Ovary (tissue), 9 donors: ENCODE results near the gene CUL9. TPM values are rescaled to one million over a fixed set of nuclear protein-coding genes. Genes with fewer than 3 reads are reported as not detected.

Source experiments
- DNase-seq, 5 donors: peaks; one replicate each; pipeline ENCODE4 v3.0.0-alpha.2; 2019 to 2020
- H3K27ac ChIP-seq, 2 donors: fragments of 200-600 bp; one replicate each; pipeline versions ENCODE4 v1.5.1 to v1.8.0; 2019 to 2022
- H3K27me3 ChIP-seq: fragments of 200-600 bp; one replicate; pipeline ENCODE4 v1.8.0; 2022
- H3K36me3 ChIP-seq: fragments of 200-600 bp; sonication (generic); one replicate; pipeline ENCODE4 v1.5.1; 2019
- H3K4me1 ChIP-seq: one replicate; pipeline ENCODE4 v1.8.1; 2013; ENCODE audit warnings: mild to moderate bottlenecking, moderate library complexity; ENCODE audit not compliant: insufficient read depth
- H3K4me3 ChIP-seq: fragments of 200-600 bp; sonication (generic); one replicate; pipeline ENCODE4 v1.5.1; 2017
- H3K9me3 ChIP-seq, 2 donors: fragments of 200-600 bp in 1 of 2; sonication (generic) in 1 of 2; one replicate each; pipeline versions ENCODE4 v1.5.1 to v1.8.1; 2013 to 2019; ENCODE audit warnings: mild to moderate bottlenecking in 1 of 2, moderate library complexity in 1 of 2
- CTCF ChIP-seq, 3 donors: fragments of 450-650 bp in 2 of 3; fragments of 200-600 bp in 1 of 3; IDR thresholded peaks; one replicate each; pipeline versions ENCODE4 v1.5.1 to v1.8.0; 2016 to 2022; ENCODE audit warnings: antibody characterized with exemption in 3 of 3, mild to moderate bottlenecking in 1 of 3
- EP300 ChIP-seq: sonication (generic); formaldehyde crosslinking; IDR thresholded peaks from one replicate; pipeline ENCODE4 v1.6.1; 2017; ENCODE audit warnings: antibody characterized with exemption
- POLR2A ChIP-seq: fragments of 450-650 bp; IDR thresholded peaks from one replicate; pipeline ENCODE4 v1.6.1; 2017; ENCODE audit warnings: antibody characterized with exemption, mild to moderate bottlenecking, moderate library complexity
- WGBS, 3 donors: extraction: QIAGEN DNeasy Blood & Tissue Kit in 1 of 3; methylation state at CpG; one replicate each; pipeline versions ENCODE4 v1.1.5 to v1.1.7; 2013 to 2017; 5-methylcytosine and 5-hydroxymethylcytosine counted together
- intact Hi-C, 4 donors: fragments of 100-400 bp; cut with DNase I; formaldehyde crosslinking; loops; one replicate each; pipeline versions ENCODE4 v1.11.0 to v1.15.1; 2022 to 2023
- polyA plus RNA-seq, 2 donors: library from polyadenylated mRNA; stranded (reverse); fragments of 200-250 nt in 1 of 2; fragments of 350-450 nt in 1 of 2; fragmentation: Illumina TruSeq in 1 of 2; extraction: RNeasy Lipid Tissue Mini Kit (QIAGEN cat#74804) in 1 of 2; gene quantifications; one replicate each; pipeline ENCODE4 v1.2.3, GENCODE V29; 2013 to 2014
- total RNA-seq, 7 donors: library from RNA; depleted of rRNA in 2 of 7; stranded (reverse); fragments of >200 nt in 2 of 7; fragmentation: NEBNext Ultra II Directional in 3 of 7; extraction: Animal tissue kit (Norgen Biotek cat#: 25700) in 3 of 7; gene quantifications; one replicate each; pipeline versions ENCODE4 v1.1.0 to v1.2.4, GENCODE V29; 2016 to 2023
- donor health status: DM: no; HTN: no; CAD: no; lungs with moderate emphysema.
- donor health status: DM: no; HTN: no; CAD: no.
- donor health status: Bipolar disorder and iron deficiency.
- donor health status: DM: yes; HTN: yes; CAD: no.
- donor health status: DM: no; HTN: no; CAD: no.
- donor health status: DM: yes; HTN: yes; CAD: no.

The CUL9 gene
- total and polyA plus RNA-seq, 9 donors: 15.9 to 44.5 (median 30.0) TPM

- H3K9me3 ChIP-seq: no peaks in the 10 kb centered on the region
- no peak for DNase-seq
- no peaks in the 10 kb centered on the region for H3K4me1 ChIP-seq
- H3K4me3 ChIP-seq: no peak overlapping the region
- WGBS, 3 donors: 71 to 78% (median 72%) methylated on average over 20 of the region's 20 CpGs
- no peak overlapping the region for H3K27ac ChIP-seq
- intact Hi-C loops: loop anchor here in 1 of 4 donors (10.0 kb wide), 1 partner anchor 283 kb away; no protein-coding TSS in a partner anchor
- no peaks in the 10 kb centered on the region for H3K36me3 ChIP-seq
- TF ChIP-seq EP300: no peak
- TF ChIP-seq POLR2A: no peak
- no peak for TF ChIP-seq CTCF (IDR thresholded peaks at IDR 0.05)
- no peaks in the 10 kb centered on the region for H3K27me3 ChIP-seq
These were observed 39.3 kb downstream of the CUL9 start for GRCh38 chr6:43221046-43221972.

DNA sequence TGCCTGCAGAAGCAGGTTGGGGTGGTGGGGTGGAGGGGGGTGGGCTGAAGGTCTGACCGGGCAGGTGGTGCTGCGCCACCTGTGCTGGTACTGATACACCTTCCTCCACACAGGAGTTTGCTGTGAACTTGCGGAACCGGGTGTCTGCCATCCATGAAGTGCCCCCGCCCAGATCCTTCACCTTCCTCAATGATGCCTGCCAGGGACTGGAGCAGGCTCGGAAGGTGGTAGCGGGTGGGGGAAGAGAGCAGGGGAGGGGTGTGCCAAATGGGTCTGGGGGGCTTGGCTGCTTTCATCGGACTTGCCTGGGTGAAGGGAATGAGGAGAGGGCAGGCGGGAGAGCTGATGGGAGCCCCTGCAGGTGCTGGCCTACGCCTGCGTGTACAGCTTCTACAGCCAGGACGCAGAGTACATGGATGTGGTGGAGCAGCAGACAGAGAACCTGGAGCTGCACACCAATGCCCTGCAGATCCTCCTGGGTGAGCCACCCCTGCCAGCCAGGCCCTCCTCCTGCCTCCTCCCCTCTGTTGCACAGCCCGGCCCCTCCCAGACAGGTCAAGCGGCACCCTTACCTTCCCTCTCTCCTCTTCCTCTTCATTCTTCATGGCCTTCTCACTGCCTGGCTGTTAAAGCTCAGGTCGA lies 40.5 kb downstream of the CUL9 start:
- no peak for TF ChIP-seq EP300
- TF ChIP-seq CTCF (IDR thresholded peaks at IDR 0.05): no peak
- no peak for TF ChIP-seq POLR2A
- Histone ChIP-seq H3K27me3 (no peaks in the 10 kb centered on the region), H3K4me3 (no peak overlapping the region), H3K36me3 (no peaks in the 10 kb centered on the region), H3K9me3 (no peaks in the 10 kb centered on the region), H3K27ac (no peak overlapping the region), H3K4me1 (no peaks in the 10 kb centered on the region)
- 82 to 89% (median 88%) methylated on average over 15 of the region's 15 CpGs for WGBS, 3 donors
- intact Hi-C loops: loop anchor here in 1 of 4 donors (10.0 kb wide), 1 partner anchor 282 kb away; no protein-coding TSS in a partner anchor
- DNase-seq: peak in 1 of 5 donors; percentile 13

GRCh38 chr6:43223175-43223574 lies 41.2 kb downstream of the CUL9 start:
- no peaks in the 10 kb centered on the region for H3K4me1 ChIP-seq
- TF ChIP-seq POLR2A: no peak
- TF ChIP-seq EP300: no peak
- no peak for TF ChIP-seq CTCF (IDR thresholded peaks at IDR 0.05)
- H3K27me3 ChIP-seq: no peaks in the 10 kb centered on the region
- peak in 1 of 5 donors; percentile 17 for DNase-seq
- H3K36me3 ChIP-seq: no peaks in the 10 kb centered on the region
- H3K9me3 ChIP-seq: no peaks in the 10 kb centered on the region
- H3K27ac ChIP-seq: no peak overlapping the region
- 78 to 87% (median 80%) methylated on average over 14 of the region's 14 CpGs for WGBS, 3 donors
- H3K4me3 ChIP-seq: no peak overlapping the region
- intact Hi-C loops: loop anchor here in 1 of 4 donors (10.0 kb wide), 1 partner anchor 282 kb away; no protein-coding TSS in a partner anchor

- no peaks in the 10 kb centered on the region for H3K9me3 ChIP-seq
- intact Hi-C loops: loop anchor here in 1 of 4 donors (10.0 kb wide), 1 partner anchor 278 kb away; no protein-coding TSS in a partner anchor
- H3K4me1 ChIP-seq: peaks cover 3% of the 10 kb centered on the region
- DNase-seq: peak in 1 of 5 donors; percentile 3
- no peak overlapping the region for H3K27ac ChIP-seq
- H3K4me3 ChIP-seq: no peak overlapping the region
- 85 to 93% (median 91%) methylated on average over 11 of the region's 11 CpGs for WGBS, 3 donors
- H3K27me3 ChIP-seq: no peaks in the 10 kb centered on the region
- TF ChIP-seq POLR2A (no peak), EP300 (no peak), CTCF (IDR thresholded peaks at IDR 0.05) (no peak)
- no peaks in the 10 kb centered on the region for H3K36me3 ChIP-seq
These were observed 44.3 kb downstream of the CUL9 start for GRCh38 chr6:43226192-43226851.
